ENCODE measurements around the gene NSD1.

Gene NSD1

DNA sequence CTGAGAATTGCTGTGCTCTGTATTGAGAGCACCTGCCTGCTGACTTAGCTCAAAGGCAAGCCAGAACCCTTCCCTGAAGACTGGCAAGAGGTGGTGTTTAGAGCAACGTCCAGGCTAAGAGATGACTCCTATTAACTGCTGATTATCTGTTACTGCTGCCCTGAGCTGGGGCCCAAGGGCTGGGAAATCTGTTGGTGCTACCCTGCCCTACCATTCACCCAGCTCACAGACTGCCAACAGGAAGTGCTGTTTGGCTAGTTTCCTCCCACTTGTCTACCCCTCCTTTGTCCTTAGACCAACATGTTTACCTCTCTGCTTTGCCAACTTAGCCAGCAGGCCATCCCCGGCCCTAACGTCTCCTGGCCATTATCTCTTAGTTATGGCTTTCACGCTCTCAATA lies 163.0 kb downstream of the NSD1 start:
- DNase-seq (ENCODE audit: low spot score): no peak
- in situ Hi-C loops (cut with MboI; ENCODE audit: low pct_unique_long_range_greater_than_20kb, low sequenced_read_pairs, unreplicated experiment): no loop called here
- TF ChIP-seq, protein P1, sequence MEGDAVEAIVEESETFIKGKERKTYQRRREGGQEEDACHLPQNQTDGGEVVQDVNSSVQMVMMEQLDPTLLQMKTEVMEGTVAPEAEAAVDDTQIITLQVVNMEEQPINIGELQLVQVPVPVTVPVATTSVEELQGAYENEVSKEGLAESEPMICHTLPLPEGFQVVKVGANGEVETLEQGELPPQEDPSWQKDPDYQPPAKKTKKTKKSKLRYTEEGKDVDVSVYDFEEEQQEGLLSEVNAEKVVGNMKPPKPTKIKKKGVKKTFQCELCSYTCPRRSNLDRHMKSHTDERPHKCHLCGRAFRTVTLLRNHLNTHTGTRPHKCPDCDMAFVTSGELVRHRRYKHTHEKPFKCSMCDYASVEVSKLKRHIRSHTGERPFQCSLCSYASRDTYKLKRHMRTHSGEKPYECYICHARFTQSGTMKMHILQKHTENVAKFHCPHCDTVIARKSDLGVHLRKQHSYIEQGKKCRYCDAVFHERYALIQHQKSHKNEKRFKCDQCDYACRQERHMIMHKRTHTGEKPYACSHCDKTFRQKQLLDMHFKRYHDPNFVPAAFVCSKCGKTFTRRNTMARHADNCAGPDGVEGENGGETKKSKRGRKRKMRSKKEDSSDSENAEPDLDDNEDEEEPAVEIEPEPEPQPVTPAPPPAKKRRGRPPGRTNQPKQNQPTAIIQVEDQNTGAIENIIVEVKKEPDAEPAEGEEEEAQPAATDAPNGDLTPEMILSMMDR (IDR thresholded peaks at IDR 0.05; ENCODE audit: extremely low read depth, insufficient read depth, missing control alignments): no peak

DNA sequence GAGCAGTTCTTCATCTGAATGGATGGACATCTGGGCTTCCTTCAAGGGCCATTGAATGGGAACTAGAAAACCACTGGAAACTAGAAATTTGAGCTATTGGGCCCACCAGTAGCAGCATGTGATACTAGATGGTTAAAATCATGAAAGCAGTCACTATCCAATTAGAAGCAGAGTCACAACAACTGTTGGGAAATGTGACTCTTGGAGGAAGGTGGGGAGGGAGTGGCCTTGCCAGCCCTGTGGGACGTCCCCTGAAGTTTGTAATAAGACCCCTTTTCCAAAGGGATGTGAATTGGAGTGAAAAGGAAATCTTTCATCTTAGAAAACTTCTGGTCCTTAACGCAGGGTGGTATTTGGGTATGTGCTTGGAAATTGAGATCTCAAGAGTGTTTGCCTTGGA lies 164.3 kb downstream of the NSD1 start:
- TF ChIP-seq, protein P1 (IDR thresholded peaks at IDR 0.05; ENCODE audit: extremely low read depth, insufficient read depth, missing control alignments): no peak
- in situ Hi-C loops (cut with MboI; ENCODE audit: low pct_unique_long_range_greater_than_20kb, low sequenced_read_pairs, unreplicated experiment): no loop called here
- DNase-seq (ENCODE audit: low spot score): no peak

DNA sequence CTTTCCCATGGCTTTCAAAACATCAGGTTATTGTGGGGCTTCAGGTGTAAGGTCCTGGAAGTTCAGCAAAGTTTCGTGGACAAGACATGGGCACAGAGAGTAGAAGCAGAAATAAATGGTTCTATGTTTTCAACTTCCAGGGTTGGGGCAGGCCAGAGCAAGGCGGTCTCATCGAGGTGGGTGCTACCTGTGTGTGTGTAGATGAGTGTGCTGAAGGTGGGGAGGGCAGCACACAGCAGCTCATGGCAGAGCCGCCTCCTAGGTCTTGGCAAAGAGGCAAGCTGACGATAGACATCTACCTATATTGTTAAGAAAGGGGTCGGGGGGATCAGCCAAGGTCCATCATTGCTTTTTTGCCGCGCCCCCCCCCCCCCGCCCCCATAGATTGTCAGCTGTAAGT lies 166.1 kb downstream of the NSD1 start:
- no peak for DNase-seq (ENCODE audit: low spot score)
- in situ Hi-C loops (cut with MboI; ENCODE audit: low pct_unique_long_range_greater_than_20kb, low sequenced_read_pairs, unreplicated experiment): no loop called here
- TF ChIP-seq, protein P1 (IDR thresholded peaks at IDR 0.05; ENCODE audit: extremely low read depth, insufficient read depth, missing control alignments): no peak

DNA sequence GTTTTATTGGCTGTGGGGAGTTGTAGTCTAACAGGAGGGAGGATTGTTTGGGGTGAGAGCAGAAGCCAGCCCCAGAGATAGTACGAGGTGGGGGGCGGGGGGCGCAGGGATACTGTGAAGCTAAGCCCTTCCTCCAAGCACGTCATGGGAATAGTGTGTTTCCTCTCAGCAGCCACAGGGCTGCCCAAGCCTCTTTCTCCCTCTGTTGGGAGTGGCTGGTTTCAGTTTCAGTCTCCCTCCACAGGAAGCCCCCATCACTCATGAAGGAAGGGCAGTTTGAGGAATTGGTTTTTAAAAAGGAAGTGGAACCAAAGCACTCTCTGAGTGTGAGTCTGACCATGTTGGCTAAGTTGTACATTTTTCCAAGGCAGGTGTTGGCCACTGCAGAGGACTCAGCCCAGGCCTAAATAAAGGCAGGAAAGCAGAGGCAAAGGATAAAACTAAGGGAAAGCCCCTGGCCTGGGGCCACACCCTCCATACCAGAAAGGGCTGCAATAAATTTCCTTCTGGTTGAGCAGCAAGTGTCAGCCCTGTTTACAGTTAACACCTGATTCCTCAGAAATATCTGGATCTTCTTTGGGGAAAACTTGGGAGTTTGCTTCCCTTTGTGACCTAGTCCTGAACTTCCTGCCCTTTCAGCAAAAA lies 166.8 kb downstream of the NSD1 start:
- in situ Hi-C loops (cut with MboI; ENCODE audit: low pct_unique_long_range_greater_than_20kb, low sequenced_read_pairs, unreplicated experiment): no loop called here
- TF ChIP-seq, protein P1 (IDR thresholded peaks at IDR 0.05; ENCODE audit: extremely low read depth, insufficient read depth, missing control alignments): no peak
- peak; percentile 55 for DNase-seq (ENCODE audit: low spot score)

DNA sequence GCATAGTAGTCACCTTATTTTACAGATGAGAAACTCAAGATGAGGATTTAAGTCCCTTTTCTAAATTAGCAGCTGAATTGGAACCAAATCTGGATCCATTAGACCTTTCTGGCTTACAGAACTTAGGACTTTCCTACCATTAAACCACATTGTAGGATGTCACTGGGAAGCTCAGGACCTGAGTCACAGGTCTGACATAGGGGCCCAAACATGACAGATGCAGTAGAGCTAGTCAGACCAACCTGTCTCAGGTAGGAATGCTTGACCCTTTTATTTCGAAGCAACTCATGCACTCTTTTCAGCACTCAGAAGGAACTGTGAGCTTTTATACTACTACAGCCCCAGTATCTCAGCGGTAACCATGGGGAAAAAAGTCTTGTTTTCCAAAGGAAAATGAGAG lies 167.4 kb downstream of the NSD1 start:
- DNase-seq (ENCODE audit: low spot score): no peak
- in situ Hi-C loops (cut with MboI; ENCODE audit: low pct_unique_long_range_greater_than_20kb, low sequenced_read_pairs, unreplicated experiment): no loop called here
- TF ChIP-seq, protein P1 (IDR thresholded peaks at IDR 0.05; ENCODE audit: extremely low read depth, insufficient read depth, missing control alignments): no peak

DNA sequence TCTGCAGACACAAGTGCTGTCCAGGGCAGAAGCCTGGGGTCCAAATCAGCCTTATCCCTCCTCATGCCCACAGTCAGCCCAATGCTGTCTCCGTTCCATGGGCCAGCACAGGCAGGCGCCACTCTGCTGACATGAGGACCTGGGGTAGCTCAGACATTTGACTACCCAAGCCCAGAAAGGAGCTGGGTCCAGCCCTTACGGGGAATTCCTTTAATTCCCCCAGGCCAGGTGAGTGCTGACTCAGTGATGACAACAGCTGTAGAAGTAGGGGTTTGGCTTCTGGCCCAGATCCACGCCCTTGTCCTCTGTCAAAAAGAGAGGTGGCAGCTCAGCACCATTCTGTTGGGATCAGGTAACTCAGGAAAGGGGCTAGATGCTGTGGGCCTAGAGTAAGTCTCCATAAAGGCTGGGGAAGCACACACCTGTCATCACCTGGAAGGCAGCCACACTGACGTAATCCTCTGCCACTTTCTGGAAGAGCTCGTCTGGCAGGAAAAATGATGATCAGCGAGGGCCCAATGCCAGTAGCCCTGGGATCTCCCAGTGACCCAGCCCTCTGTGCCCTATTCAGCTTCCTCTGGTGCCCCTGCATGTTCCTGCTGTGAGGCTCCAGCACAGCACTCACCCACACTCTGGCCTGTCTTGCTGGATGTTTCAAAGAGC lies 168.1 kb downstream of the NSD1 start:
- peak; percentile 46 for DNase-seq (ENCODE audit: low spot score)
- in situ Hi-C loops (cut with MboI; ENCODE audit: low pct_unique_long_range_greater_than_20kb, low sequenced_read_pairs, unreplicated experiment): no loop called here
- TF ChIP-seq, protein P1 (IDR thresholded peaks at IDR 0.05; ENCODE audit: extremely low read depth, insufficient read depth, missing control alignments): no peak

All from GM13977 (cell line).